GM15510 (cell line): ENCODE results near the gene ADCYAP1R1.

Experiments used
- POLR2A ChIP-seq: IDR thresholded peaks from 3 replicates; pipeline ENCODE4 v1.6.1; 2011; ENCODE audit warnings: borderline replicate concordance; ENCODE audit not compliant: insufficient read length; ENCODE audit errors: extremely low read depth

The ADCYAP1R1 gene

GRCh38 chr7:31028417-31028992 is 23.6 kb upstream of the ADCYAP1R1 start:
- no peak for TF ChIP-seq POLR2A

GRCh38 chr7:31029251-31030042 is 22.7 kb upstream of the ADCYAP1R1 start:
- TF ChIP-seq POLR2A = no peak

GRCh38 chr7:31033674-31034300 is 18.3 kb upstream of the ADCYAP1R1 start:
- TF ChIP-seq POLR2A = no peak

- TF ChIP-seq POLR2A = no peak
Measured at GRCh38 chr7:31036924-31037323, 15.2 kb upstream of the ADCYAP1R1 start.

GRCh38 chr7:31043051-31043471 is 9.0 kb upstream of the ADCYAP1R1 start:
- no peak for TF ChIP-seq POLR2A

GRCh38 chr7:31044529-31044928 is 7.6 kb upstream of the ADCYAP1R1 start:
- TF ChIP-seq POLR2A = no peak

GRCh38 chr7:31046723-31047122 is 5.4 kb upstream of the ADCYAP1R1 start:
- no peak for TF ChIP-seq POLR2A

- TF ChIP-seq POLR2A = no peak
Measured at GRCh38 chr7:31047313-31048146, 4.6 kb upstream of the ADCYAP1R1 start.

GRCh38 chr7:31049005-31049765 is 2.9 kb upstream of the ADCYAP1R1 start:
- no peak for TF ChIP-seq POLR2A

GRCh38 chr7:31052487-31052840 is 356 bp downstream of the ADCYAP1R1 start:
- TF ChIP-seq POLR2A = no peak

GRCh38 chr7:31052841-31053601 is 913 bp downstream of the ADCYAP1R1 start:
- TF ChIP-seq POLR2A = no peak

- no peak for TF ChIP-seq POLR2A
Measured at GRCh38 chr7:31053986-31054385, 1.9 kb downstream of the ADCYAP1R1 start.

GRCh38 chr7:31054608-31055278 is 2.6 kb downstream of the ADCYAP1R1 start:
- no peak for TF ChIP-seq POLR2A
